Progenitor cell of endocrine pancreas (in vitro differentiated cells): ENCODE data around the gene OTP. TPM values are rescaled to one million over a fixed set of nuclear protein-coding genes. Genes with fewer than 3 reads are reported as not detected.
"Not testable (repeated sequence)": the region's sequence is repeated elsewhere in the genome, so short reads cannot be mapped to it uniquely, and the experiment has no call there.

Source experiments
- DNase-seq: peaks from one replicate; pipeline ENCODE4 v3.0.0; 2021; ENCODE audit warnings: low spot score; ENCODE audit not compliant: unreplicated experiment
- H3K27ac Mint-ChIP-seq: 2 replicates; pipeline ENCODE4 v1.8.0; 2021; ENCODE audit warnings: mild to moderate bottlenecking, moderate library complexity, mixed read lengths
- H3K27me3 Mint-ChIP-seq: 2 replicates; pipeline ENCODE4 v1.8.0; 2021; ENCODE audit warnings: mixed read lengths
- H3K36me3 Mint-ChIP-seq: 2 replicates; pipeline ENCODE4 v1.8.0; 2022; ENCODE audit warnings: mixed read lengths; ENCODE audit not compliant: insufficient read depth
- H3K4me1 Mint-ChIP-seq: 2 replicates; pipeline ENCODE4 v1.8.0; 2021; ENCODE audit warnings: low read depth, mixed read lengths
- H3K4me3 Mint-ChIP-seq: 2 replicates; pipeline ENCODE4 v1.8.0; 2021; ENCODE audit warnings: low read depth, mild to moderate bottlenecking, moderate library complexity, mixed read lengths
- H3K9me3 Mint-ChIP-seq: 2 replicates; pipeline ENCODE4 v1.8.0; 2021; ENCODE audit warnings: low read depth, mixed read lengths
- CTCF ChIP-seq: fragments of 200-600 bp; sonication (generic); IDR thresholded peaks from one replicate; pipeline ENCODE4 v1.5.0; 2021; ENCODE audit warnings: antibody characterized with exemption, mild to moderate bottlenecking; ENCODE audit not compliant: unreplicated experiment
- total RNA-seq: library from RNA; stranded (reverse); gene quantifications from 2 replicates; pipeline ENCODE4 v1.2.1, GENCODE V29; 2021

OTP gene
- total RNA-seq, 1 donor from 2014 or later = not detected

- peaks cover 57% of the 10 kb centered on the region for H3K27me3 Mint-ChIP-seq
- no peaks in the 10 kb centered on the region for H3K36me3 Mint-ChIP-seq
- TF ChIP-seq CTCF = peak; percentile 56
- no peak overlapping the region for H3K4me3 Mint-ChIP-seq
- peaks cover 5% of the 10 kb centered on the region for H3K4me1 Mint-ChIP-seq
- no peak overlapping the region for H3K27ac Mint-ChIP-seq
- no peaks in the 10 kb centered on the region for H3K9me3 Mint-ChIP-seq
- no peak for DNase-seq
Observed at GRCh38 chr5:77620405-77620804, 18.1 kb downstream of the OTP start.

- no peak overlapping the region for H3K27ac Mint-ChIP-seq
- no peak for TF ChIP-seq CTCF
- peaks cover 4% of the 10 kb centered on the region for H3K9me3 Mint-ChIP-seq
- H3K27me3 Mint-ChIP-seq = peaks cover 29% of the 10 kb centered on the region
- DNase-seq = no peak
- H3K36me3 Mint-ChIP-seq = no peaks in the 10 kb centered on the region
- H3K4me1 Mint-ChIP-seq = peaks cover 5% of the 10 kb centered on the region
- H3K4me3 Mint-ChIP-seq = no peak overlapping the region
Observed at GRCh38 chr5:77616920-77617319, 21.6 kb downstream of the OTP start.

- not testable (repeated sequence) for DNase-seq, H3K4me3 Mint-ChIP-seq, H3K36me3 Mint-ChIP-seq, H3K4me1 Mint-ChIP-seq, H3K27ac Mint-ChIP-seq
- Mint-ChIP-seq H3K9me3 (peaks cover 11% of the 10 kb centered on the region), H3K27me3 (peaks cover 22% of the 10 kb centered on the region)
Observed at GRCh38 chr5:77608927-77609326, 29.6 kb downstream of the OTP start.

- DNase-seq = no peak
- Mint-ChIP-seq H3K4me1 (no peaks in the 10 kb centered on the region), H3K4me3 (no peak overlapping the region), H3K9me3 (peaks cover 16% of the 10 kb centered on the region), H3K27me3 (peaks cover 22% of the 10 kb centered on the region), H3K36me3 (no peaks in the 10 kb centered on the region), H3K27ac (no peak overlapping the region)
- TF ChIP-seq CTCF = no peak
Observed at GRCh38 chr5:77607324-77607723, 31.2 kb downstream of the OTP start.

- no peaks in the 10 kb centered on the region for H3K36me3 Mint-ChIP-seq
- DNase-seq = no peak
- H3K9me3 Mint-ChIP-seq = peaks cover 16% of the 10 kb centered on the region
- H3K27ac Mint-ChIP-seq = no peak overlapping the region
- no peak for TF ChIP-seq CTCF
- no peak overlapping the region for H3K4me3 Mint-ChIP-seq
- H3K27me3 Mint-ChIP-seq = peaks cover 20% of the 10 kb centered on the region
- no peaks in the 10 kb centered on the region for H3K4me1 Mint-ChIP-seq
Observed at GRCh38 chr5:77606279-77606678, 32.2 kb downstream of the OTP start.

- Mint-ChIP-seq H3K27ac (no peak overlapping the region), H3K27me3 (peaks cover 4% of the 10 kb centered on the region), H3K9me3 (peaks cover 9% of the 10 kb centered on the region), H3K4me1 (no peaks in the 10 kb centered on the region), H3K36me3 (no peaks in the 10 kb centered on the region), H3K4me3 (no peak overlapping the region)
- DNase-seq = no peak
- no peak for TF ChIP-seq CTCF
Observed at GRCh38 chr5:77599679-77600078, 38.8 kb downstream of the OTP start.
